Skeletal muscle tissue (tissue), 4 donors: ENCODE measurements around the gene DMAP1. TPM values are rescaled to one million over a fixed set of nuclear protein-coding genes. Genes with fewer than 3 reads are reported as not detected.
"Not testable (repeated sequence)": the region's sequence is repeated elsewhere in the genome, so short reads cannot be mapped to it uniquely, and the experiment has no call there.

Source experiments
- H3K27ac ChIP-seq: one replicate; pipeline ENCODE4 v1.7.0; 2013; ENCODE audit warnings: mild to moderate bottlenecking, low read depth, low read length, inconsistent platforms
- H3K27me3 ChIP-seq, 3 donors: one replicate each; pipeline ENCODE4 v1.7.0; 2013; ENCODE audit warnings: low read length in 3 of 3; ENCODE audit not compliant: control insufficient read depth in 3 of 3, insufficient read depth in 3 of 3
- H3K36me3 ChIP-seq, 3 donors: one replicate each; pipeline ENCODE4 v1.7.0; 2013; ENCODE audit warnings: low read length in 3 of 3; ENCODE audit not compliant: control insufficient read depth in 3 of 3, insufficient read depth in 3 of 3
- H3K4me1 ChIP-seq, 3 donors: one replicate each; pipeline ENCODE4 v1.7.0; 2013; ENCODE audit warnings: low read length in 3 of 3, mild to moderate bottlenecking in 3 of 3; ENCODE audit not compliant: control insufficient read depth in 3 of 3, insufficient read depth in 3 of 3
- H3K4me3 ChIP-seq, 3 donors: one replicate each; pipeline ENCODE4 v1.7.0; 2013; ENCODE audit warnings: low read length in 3 of 3
- H3K9ac ChIP-seq, 3 donors: one replicate each; pipeline ENCODE4 v1.7.0; 2013; ENCODE audit warnings: low read length in 3 of 3, mild to moderate bottlenecking in 3 of 3, moderate library complexity in 2 of 3, low read depth in 1 of 3
- H3K9me3 ChIP-seq, 3 donors: one replicate each; pipeline ENCODE4 v1.7.0; 2013; ENCODE audit warnings: low read length in 3 of 3; ENCODE audit not compliant: control insufficient read depth in 3 of 3
- total RNA-seq: library from RNA; depleted of rRNA; stranded (reverse); fragments of >200 nt; gene quantifications from one replicate; pipeline ENCODE4 v1.2.3, GENCODE V29; 2014
- donor health status: Osteomylitis.

The DMAP1 gene
- 14.6 TPM for total RNA-seq

- H3K9me3 ChIP-seq, result no peaks in the 10 kb centered on the region
- peaks cover 24 to 25% (median 25%) of the 10 kb centered on the region in 3 donors for H3K36me3 ChIP-seq
- peak within 1 kb of the TSS; percentile 54 for H3K27ac ChIP-seq
- no peaks in the 10 kb centered on the region for H3K27me3 ChIP-seq
- H3K4me1 ChIP-seq, result peaks cover 17 to 41% (median 24%) of the 10 kb centered on the region in 3 donors
- H3K4me3 ChIP-seq, result peak within 1 kb of the TSS; percentile 96 to 99 (median 98)
- peak within 1 kb of the TSS; percentile 77 to 95 (median 88) for H3K9ac ChIP-seq
Observed at GRCh38 chr1:44213222-44214112, at the start of gene DMAP1. Gene DMAP1, plus strand, starts transcription at chr1:44213471. Its CDS starts 283 bp downstream, at chr1:44213754.

GRCh38 chr1:44168520-44169098 lies 44.7 kb upstream of the DMAP1 start:
- Histone ChIP-seq H3K9ac (no peak overlapping the region), H3K4me1 (no peaks in the 10 kb centered on the region), H3K9me3 (peaks cover 0 to 6% (median 0%) of the 10 kb centered on the region in 3 donors), H3K27me3 (peaks cover 0 to 18% (median 10%) of the 10 kb centered on the region in 3 donors), H3K4me3 (no peak overlapping the region), H3K27ac (no peak overlapping the region), H3K36me3 (no peaks in the 10 kb centered on the region)

GRCh38 chr1:44170281-44170823 lies 42.9 kb upstream of the DMAP1 start:
- Histone ChIP-seq H3K4me1 (no peaks in the 10 kb centered on the region), H3K4me3 (no peak overlapping the region), H3K9ac (no peak overlapping the region), H3K36me3 (no peaks in the 10 kb centered on the region), H3K9me3 (peaks cover 0 to 6% (median 0%) of the 10 kb centered on the region in 3 donors), H3K27ac (no peak overlapping the region), H3K27me3 (peaks cover 0 to 18% (median 10%) of the 10 kb centered on the region in 3 donors)

GRCh38 chr1:44174630-44175029 lies 38.6 kb upstream of the DMAP1 start:
- no peaks in the 10 kb centered on the region for H3K4me1 ChIP-seq
- no peak overlapping the region for H3K27ac ChIP-seq
- peaks cover 0 to 5% (median 3%) of the 10 kb centered on the region in 3 donors for H3K27me3 ChIP-seq
- no peak overlapping the region for H3K4me3 ChIP-seq
- H3K36me3 ChIP-seq, result no peaks in the 10 kb centered on the region
- no peak overlapping the region for H3K9ac ChIP-seq
- H3K9me3 ChIP-seq, result no peaks in the 10 kb centered on the region

GRCh38 chr1:44200336-44200735 lies 12.9 kb upstream of the DMAP1 start:
- Histone ChIP-seq H3K4me3 (no peak overlapping the region), H3K36me3 (no peaks in the 10 kb centered on the region), H3K9me3 (no peaks in the 10 kb centered on the region), H3K4me1 (no peaks in the 10 kb centered on the region), H3K27me3 (peaks cover 0 to 3% (median 0%) of the 10 kb centered on the region in 3 donors), H3K9ac (no peak overlapping the region), H3K27ac (no peak overlapping the region)

- H3K27ac ChIP-seq, H3K36me3 ChIP-seq, H3K27me3 ChIP-seq, H3K4me1 ChIP-seq, H3K9ac ChIP-seq, H3K9me3 ChIP-seq, H3K4me3 ChIP-seq: not testable (repeated sequence)
Observed at GRCh38 chr1:44206545-44206944, 6.7 kb upstream of the DMAP1 start.

- no peaks in the 10 kb centered on the region for H3K9me3 ChIP-seq
- H3K4me1 ChIP-seq, result peaks cover 6 to 10% (median 7%) of the 10 kb centered on the region in 3 donors
- H3K9ac ChIP-seq, result no peak overlapping the region
- H3K36me3 ChIP-seq, result no peaks in the 10 kb centered on the region
- H3K4me3 ChIP-seq, result no peak overlapping the region
- H3K27ac ChIP-seq, result no peak overlapping the region
- H3K27me3 ChIP-seq, result no peaks in the 10 kb centered on the region
Observed at GRCh38 chr1:44208226-44208625, 5.0 kb upstream of the DMAP1 start.

- peaks cover 9 to 11% (median 10%) of the 10 kb centered on the region in 3 donors for H3K36me3 ChIP-seq
- H3K27me3 ChIP-seq, result no peaks in the 10 kb centered on the region
- H3K9me3 ChIP-seq, result no peaks in the 10 kb centered on the region
- peaks cover 17 to 28% (median 19%) of the 10 kb centered on the region in 3 donors for H3K4me1 ChIP-seq
- H3K4me3 ChIP-seq, result no peak overlapping the region
- no peak overlapping the region for H3K9ac ChIP-seq
- H3K27ac ChIP-seq, result no peak overlapping the region
Observed at GRCh38 chr1:44210595-44210994, 2.7 kb upstream of the DMAP1 start.

GRCh38 chr1:44212355-44213221 lies 683 bp upstream of the DMAP1 start:
- Histone ChIP-seq H3K27ac (peak overlapping the region; percentile 54), H3K9me3 (no peaks in the 10 kb centered on the region), H3K4me3 (peak overlapping the region; percentile 96 to 99 (median 98)), H3K36me3 (peaks cover 18 to 20% (median 19%) of the 10 kb centered on the region in 3 donors), H3K27me3 (no peaks in the 10 kb centered on the region), H3K4me1 (peaks cover 17 to 33% (median 20%) of the 10 kb centered on the region in 3 donors), H3K9ac (peak overlapping the region; percentile 77 to 95 (median 88))
